GM12801 (cell line): ENCODE measurements around the gene TOMM6.

ENCODE experiments used
- TF ChIP-seq, protein P1 (sequence below): IDR thresholded peaks from one replicate; pipeline ENCODE4 v1.5.1; 2011; ENCODE audit warnings: control low read depth; ENCODE audit not compliant: insufficient read length; ENCODE audit errors: extremely low read depth

TOMM6 gene

GRCh38 chr6:41783106-41783780 lies 4.3 kb upstream of the TOMM6 start:
- TF ChIP-seq, protein P1, sequence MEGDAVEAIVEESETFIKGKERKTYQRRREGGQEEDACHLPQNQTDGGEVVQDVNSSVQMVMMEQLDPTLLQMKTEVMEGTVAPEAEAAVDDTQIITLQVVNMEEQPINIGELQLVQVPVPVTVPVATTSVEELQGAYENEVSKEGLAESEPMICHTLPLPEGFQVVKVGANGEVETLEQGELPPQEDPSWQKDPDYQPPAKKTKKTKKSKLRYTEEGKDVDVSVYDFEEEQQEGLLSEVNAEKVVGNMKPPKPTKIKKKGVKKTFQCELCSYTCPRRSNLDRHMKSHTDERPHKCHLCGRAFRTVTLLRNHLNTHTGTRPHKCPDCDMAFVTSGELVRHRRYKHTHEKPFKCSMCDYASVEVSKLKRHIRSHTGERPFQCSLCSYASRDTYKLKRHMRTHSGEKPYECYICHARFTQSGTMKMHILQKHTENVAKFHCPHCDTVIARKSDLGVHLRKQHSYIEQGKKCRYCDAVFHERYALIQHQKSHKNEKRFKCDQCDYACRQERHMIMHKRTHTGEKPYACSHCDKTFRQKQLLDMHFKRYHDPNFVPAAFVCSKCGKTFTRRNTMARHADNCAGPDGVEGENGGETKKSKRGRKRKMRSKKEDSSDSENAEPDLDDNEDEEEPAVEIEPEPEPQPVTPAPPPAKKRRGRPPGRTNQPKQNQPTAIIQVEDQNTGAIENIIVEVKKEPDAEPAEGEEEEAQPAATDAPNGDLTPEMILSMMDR, result no peak

- TF ChIP-seq, protein P1, result no peak
These were observed 2.8 kb upstream of the TOMM6 start for GRCh38 chr6:41784581-41785171.

DNA sequence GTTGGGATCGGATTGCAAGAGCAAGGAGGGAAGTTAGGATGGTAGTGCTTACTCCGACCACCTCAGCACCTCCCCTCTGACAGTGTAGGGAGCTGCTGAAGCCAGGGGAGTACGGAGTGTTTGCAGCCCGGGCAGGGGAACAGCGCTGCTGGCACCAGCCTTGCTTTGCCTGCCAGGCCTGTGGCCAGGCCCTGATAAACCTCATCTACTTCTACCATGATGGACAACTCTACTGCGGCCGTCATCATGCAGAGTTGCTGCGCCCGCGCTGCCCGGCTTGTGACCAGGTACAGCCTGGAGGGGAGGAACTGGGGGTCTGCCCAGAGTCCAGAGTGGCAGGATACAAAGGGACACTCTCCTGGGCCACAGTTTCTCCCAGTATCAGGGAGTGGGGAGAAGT lies 2.2 kb upstream of the TOMM6 start:
- TF ChIP-seq, protein P1, result no peak

GRCh38 chr6:41785689-41786450 lies 1.6 kb upstream of the TOMM6 start:
- TF ChIP-seq, protein P1, result no peak

DNA sequence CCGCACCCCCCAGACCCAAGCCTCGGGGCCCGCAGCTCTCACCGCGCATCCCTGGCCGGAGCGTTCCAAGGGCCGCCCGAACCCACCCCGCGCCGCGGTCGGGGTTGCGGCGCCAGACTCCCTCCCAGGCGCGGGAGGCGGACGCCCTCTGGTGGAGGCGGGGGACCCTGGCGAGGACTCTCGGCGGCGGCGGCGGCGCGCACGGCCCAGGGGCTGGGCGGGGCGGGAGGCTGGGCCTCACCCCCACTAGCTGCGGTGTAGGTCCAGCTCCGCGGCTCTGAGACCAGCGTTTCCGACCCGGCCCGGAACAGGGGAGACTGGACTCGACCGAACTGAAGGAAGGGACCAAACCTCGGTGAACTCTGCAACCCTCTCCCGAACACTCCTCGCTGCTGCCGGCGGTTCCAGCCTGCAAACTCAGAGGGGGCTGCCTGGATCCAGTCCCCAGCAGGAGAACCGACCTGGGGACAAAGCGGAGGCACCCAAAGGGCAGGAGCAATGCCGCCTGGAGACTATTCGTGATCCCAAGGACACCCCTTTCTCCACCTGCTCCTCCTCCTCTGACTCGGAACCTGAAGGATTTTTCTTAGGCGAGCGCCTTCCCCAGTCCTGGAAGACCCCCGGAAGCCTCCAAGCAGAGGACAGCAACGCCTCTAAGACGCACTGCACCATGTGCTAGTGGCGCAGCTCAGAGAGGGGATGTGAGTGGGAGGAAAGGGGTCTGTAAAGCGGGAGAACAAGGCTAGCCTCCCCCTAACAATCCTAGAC lies 859 bp upstream of the TOMM6 start:
- TF ChIP-seq, protein P1, result no peak

DNA sequence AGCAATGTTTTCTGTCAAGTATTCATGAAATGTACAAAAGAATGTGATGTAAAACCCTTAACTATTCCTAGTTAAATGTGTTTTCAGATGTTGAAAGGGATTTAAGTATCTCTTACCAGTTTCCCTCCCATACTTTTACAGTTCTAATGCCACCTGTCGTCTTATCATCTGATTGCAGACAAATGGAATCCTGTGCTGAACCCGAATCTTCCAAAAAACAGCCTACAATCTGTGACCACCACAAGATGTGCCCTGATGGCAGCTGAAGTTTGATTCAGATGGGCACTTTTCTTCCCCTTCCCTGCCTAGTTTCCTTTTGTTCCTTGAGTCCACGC lies 1.9 kb downstream of the TOMM6 start:
- TF ChIP-seq, protein P1, result no peak

- TF ChIP-seq, protein P1, result no peak
These were observed 2.6 kb downstream of the TOMM6 start for GRCh38 chr6:41790045-41790444.
